Mesothelial cell of epicardium (in vitro differentiated cells): Measurements from ENCODE around the gene KCNQ1OT1. TPM values are rescaled to one million over a fixed set of nuclear protein-coding genes. Genes with fewer than 3 reads are reported as not detected.

Experiments used
- DNase-seq, 2 experiments: peaks; one replicate each; pipeline ENCODE4 v3.0.0; 2021; ENCODE audit warnings: low spot score in 2 of 2; ENCODE audit not compliant: unreplicated experiment in 2 of 2
- H3K27ac Mint-ChIP-seq: 2 replicates; pipeline ENCODE4 v1.8.0; 2021; ENCODE audit warnings: mixed read lengths
- H3K27me3 Mint-ChIP-seq: 2 replicates; pipeline ENCODE4 v1.8.0; 2021; ENCODE audit warnings: low read depth, mixed read lengths
- H3K36me3 Mint-ChIP-seq: 2 replicates; pipeline ENCODE4 v1.8.0; 2021; ENCODE audit warnings: mixed read lengths
- H3K4me1 Mint-ChIP-seq: 2 replicates; pipeline ENCODE4 v1.8.0; 2021; ENCODE audit warnings: mixed read lengths
- H3K4me3 Mint-ChIP-seq: 2 replicates; pipeline ENCODE4 v1.8.0; 2021; ENCODE audit warnings: mild to moderate bottlenecking, moderate library complexity, mixed read lengths
- H3K9me3 Mint-ChIP-seq: 2 replicates; pipeline ENCODE4 v1.8.0; 2021; ENCODE audit warnings: mixed read lengths
- total RNA-seq: library from RNA; stranded (reverse); gene quantifications from 3 replicates; pipeline ENCODE4 v1.2.1, GENCODE V29; 2021
- TF ChIP-seq, protein P1 (sequence below): fragments of 200-600 bp; sonication (generic); IDR thresholded peaks from one replicate; pipeline ENCODE4 v1.5.0; 2021; ENCODE audit warnings: antibody characterized with exemption; ENCODE audit not compliant: unreplicated experiment

The KCNQ1OT1 gene
- total RNA-seq, 1 donor from 2014 or later = 35.1 TPM

DNA sequence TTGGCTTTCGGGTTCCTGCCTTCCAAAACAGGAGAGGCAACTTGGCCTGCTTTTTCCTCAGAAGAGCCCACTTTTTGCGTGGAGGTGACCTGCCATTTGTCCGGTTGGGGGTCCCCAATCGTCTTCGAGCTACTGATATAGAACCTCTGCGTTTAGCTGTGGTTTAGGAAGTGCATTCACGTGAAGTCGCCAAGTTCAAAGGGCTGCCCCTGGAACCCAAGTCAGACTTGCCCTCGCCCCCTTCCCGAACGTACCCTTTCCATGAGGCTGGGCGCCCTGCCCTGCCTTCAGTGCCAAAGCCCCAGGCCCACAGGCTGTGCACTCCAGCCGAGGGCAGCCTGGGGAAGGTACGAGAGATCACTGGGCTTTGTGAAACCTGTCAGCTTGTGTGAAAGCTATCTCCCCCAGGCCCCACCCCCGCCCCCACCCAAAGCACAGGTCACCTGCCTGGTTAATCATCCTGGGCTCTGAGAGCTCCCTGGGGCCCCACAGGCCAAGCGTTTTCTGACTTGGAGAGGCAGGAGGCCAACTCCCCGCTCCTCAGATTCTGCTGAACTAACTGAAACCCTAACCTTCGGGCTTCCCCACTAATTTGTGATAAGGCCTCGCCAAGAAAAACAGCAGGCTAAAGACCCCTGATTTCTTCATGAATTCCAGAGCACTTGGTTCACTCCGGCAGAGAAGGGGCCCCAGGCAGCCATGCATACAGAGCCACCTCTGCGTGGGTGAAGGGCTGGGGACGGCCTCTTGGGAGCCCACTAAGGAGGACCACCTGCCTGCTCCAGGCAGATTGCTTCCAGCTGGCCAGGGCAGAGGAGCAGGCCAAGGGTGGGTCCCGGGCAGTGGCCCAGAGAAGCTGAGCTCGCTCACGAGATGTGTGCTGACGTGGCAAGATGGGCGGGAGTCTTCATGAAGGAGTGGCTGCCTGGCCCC lies 25.8 kb upstream of the KCNQ1OT1 start:
- Mint-ChIP-seq H3K27me3 (no peaks in the 10 kb centered on the region), H3K4me1 (peaks cover 67% of the 10 kb centered on the region), H3K27ac (peak overlapping the region; percentile 95), H3K36me3 (no peaks in the 10 kb centered on the region), H3K9me3 (no peaks in the 10 kb centered on the region), H3K4me3 (peak overlapping the region; percentile 22)
- TF ChIP-seq, protein P1, sequence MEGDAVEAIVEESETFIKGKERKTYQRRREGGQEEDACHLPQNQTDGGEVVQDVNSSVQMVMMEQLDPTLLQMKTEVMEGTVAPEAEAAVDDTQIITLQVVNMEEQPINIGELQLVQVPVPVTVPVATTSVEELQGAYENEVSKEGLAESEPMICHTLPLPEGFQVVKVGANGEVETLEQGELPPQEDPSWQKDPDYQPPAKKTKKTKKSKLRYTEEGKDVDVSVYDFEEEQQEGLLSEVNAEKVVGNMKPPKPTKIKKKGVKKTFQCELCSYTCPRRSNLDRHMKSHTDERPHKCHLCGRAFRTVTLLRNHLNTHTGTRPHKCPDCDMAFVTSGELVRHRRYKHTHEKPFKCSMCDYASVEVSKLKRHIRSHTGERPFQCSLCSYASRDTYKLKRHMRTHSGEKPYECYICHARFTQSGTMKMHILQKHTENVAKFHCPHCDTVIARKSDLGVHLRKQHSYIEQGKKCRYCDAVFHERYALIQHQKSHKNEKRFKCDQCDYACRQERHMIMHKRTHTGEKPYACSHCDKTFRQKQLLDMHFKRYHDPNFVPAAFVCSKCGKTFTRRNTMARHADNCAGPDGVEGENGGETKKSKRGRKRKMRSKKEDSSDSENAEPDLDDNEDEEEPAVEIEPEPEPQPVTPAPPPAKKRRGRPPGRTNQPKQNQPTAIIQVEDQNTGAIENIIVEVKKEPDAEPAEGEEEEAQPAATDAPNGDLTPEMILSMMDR = no peak
- DNase-seq = peak; percentile 53 to 72

DNA sequence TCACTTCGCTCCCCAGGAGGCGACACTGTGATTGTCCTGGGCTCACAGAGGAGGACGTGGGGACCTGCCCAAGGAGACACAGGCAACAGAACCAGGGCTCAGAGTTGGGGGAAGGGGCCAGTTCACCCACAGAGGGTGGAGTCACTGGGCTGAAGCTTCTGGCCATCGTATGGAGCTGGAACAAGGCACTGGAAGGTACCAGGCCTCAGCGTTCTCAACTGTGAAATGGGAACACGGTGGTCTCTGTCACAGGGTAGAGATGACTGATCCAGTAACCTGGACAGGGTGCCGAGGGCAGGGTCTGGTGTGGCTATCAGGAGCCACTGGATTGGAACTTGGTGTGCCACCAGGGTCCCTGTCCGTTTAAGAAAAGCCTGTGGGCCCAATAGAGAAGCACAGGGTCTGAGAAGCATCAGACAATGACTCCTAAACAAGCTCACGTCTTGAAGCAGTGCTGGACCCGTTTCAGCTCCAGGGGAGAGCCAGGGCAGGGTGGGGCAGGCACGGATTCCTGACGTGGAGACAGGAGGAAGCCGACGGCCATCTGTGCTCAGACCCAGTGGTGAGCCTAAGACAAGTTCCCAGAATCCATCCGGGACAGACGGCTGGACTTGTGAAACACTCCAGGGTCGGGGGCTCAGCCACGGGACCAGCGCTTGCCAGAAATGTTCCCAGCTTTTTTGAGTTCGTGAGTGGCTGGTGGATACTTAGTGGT lies 25.0 kb upstream of the KCNQ1OT1 start:
- Mint-ChIP-seq H3K4me1 (peaks cover 61% of the 10 kb centered on the region), H3K9me3 (no peaks in the 10 kb centered on the region), H3K4me3 (no peak overlapping the region), H3K27ac (peak overlapping the region; percentile 95), H3K27me3 (no peaks in the 10 kb centered on the region), H3K36me3 (no peaks in the 10 kb centered on the region)
- TF ChIP-seq, protein P1 = no peak
- DNase-seq = no peak

DNA sequence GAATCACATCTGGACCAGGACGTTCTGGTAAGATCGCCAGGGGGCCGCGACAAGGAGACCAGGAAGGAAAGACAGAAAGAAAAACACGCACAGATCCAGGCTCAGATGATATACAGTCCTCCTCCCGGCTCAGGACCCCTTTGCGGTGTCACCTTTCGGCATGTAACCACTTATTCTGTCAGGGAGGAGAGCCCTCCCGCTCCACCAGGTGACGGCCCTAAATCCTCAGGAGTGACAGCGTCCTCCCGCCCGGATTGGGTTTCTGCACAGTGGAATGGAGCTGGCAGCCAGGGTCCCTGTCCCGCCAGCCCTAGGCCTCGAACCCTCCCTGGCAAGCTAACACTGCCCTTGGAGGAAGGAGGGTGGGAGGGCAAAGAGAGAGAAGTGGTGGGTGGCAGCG lies 24.3 kb upstream of the KCNQ1OT1 start:
- no peaks in the 10 kb centered on the region for H3K9me3 Mint-ChIP-seq
- no peaks in the 10 kb centered on the region for H3K27me3 Mint-ChIP-seq
- H3K4me1 Mint-ChIP-seq = peaks cover 61% of the 10 kb centered on the region
- TF ChIP-seq, protein P1 = no peak
- H3K36me3 Mint-ChIP-seq = no peaks in the 10 kb centered on the region
- no peak for DNase-seq
- peak overlapping the region; percentile 95 for H3K27ac Mint-ChIP-seq
- peak overlapping the region; percentile 20 for H3K4me3 Mint-ChIP-seq

DNA sequence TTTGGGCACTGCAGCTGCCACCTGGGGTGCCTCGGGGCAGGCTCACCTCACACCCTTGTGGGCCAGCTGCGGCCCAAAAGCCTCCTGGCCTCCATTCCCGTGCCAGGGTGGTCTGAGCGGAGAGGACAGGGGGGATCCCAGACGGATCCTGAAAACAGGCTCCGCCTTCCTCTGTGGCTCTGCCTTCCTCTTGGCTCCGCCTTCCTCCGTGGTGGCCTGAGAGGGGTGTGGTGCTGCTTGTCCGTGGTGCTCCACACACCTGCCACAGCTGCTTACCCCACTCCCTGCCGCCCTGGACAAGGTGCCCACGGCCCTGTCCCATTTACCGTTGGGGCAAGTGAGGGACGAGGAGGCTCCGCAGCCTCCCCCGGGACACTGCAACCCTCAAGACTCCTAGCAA lies 23.2 kb upstream of the KCNQ1OT1 start:
- Mint-ChIP-seq H3K27ac (no peak overlapping the region), H3K27me3 (no peaks in the 10 kb centered on the region), H3K9me3 (no peaks in the 10 kb centered on the region), H3K36me3 (no peaks in the 10 kb centered on the region), H3K4me1 (peaks cover 60% of the 10 kb centered on the region), H3K4me3 (no peak overlapping the region)
- TF ChIP-seq, protein P1 = no peak
- DNase-seq = no peak

DNA sequence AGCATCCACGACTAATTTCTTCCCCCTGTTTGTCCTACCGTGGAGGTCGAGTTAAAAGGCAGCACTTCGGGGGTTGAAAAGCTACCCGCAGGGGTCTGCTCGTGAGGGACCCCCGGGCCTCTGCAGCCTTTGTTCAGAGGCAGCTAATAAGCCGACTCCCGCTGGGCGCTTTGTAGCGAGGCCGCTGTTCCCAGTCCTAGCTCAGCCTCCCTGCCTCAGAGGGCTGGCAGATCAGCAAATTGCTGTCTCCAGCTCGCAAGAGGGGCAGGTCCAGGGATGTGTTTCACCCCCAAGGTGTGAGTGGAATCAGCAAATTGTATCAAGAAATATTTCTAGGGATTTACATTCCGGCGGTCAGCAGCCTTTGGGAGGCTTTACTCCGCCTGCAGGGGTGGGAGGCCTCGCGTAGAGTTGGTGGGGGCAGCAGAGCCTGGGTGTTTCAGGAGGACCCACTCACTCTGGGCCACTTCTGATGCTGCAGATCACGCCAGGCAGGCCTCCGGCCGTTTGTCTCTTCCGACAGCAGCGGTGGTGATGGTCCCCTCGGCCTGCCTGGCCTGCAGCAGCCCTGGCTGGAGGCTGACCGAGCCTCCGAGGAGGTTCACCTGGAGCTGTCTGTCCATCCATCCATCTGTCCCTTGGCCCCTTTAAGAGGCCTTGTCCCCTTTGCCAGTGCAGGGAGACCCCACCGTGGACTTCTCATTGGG lies 21.6 kb upstream of the KCNQ1OT1 start:
- Mint-ChIP-seq H3K9me3 (no peaks in the 10 kb centered on the region), H3K27ac (no peak overlapping the region), H3K4me1 (peaks cover 57% of the 10 kb centered on the region)

More for the DNA sequence above, 21.6 kb upstream of the KCNQ1OT1 start:
- Mint-ChIP-seq H3K27me3 (no peaks in the 10 kb centered on the region), H3K4me3 (no peak overlapping the region), H3K36me3 (no peaks in the 10 kb centered on the region)
- DNase-seq = no peak
- TF ChIP-seq, protein P1 = no peak
